T-cell (primary cell): ENCODE results near the gene ZNF185. TPM values are rescaled to one million over a fixed set of nuclear protein-coding genes. Genes with fewer than 3 reads are reported as not detected.

Source experiments
- ATAC-seq, 4 experiments: fragments of 200-7000 bp in 3 of 4; fragments of 150-1000 bp in 1 of 4; cut with Tn5 transposase; replicated peaks in 1 of 4; 1 replicate in 3 of 4; 2 replicates in 1 of 4; pipeline ENCODE4 v1.10.0; 2021; ENCODE audit warnings: moderate library complexity in 3 of 4, mild to moderate bottlenecking in 2 of 4, moderate number of reproducible peaks in 1 of 4
- CTCF ChIA-PET, 2 donors: fragments of 300-600 bp; sonication (Branson Sonifier 250); formaldehyde crosslinking; loops; one replicate each; lab custom pipeline; 2022; ENCODE audit warnings: antibody characterized with exemption in 2 of 2; lab: Charles Lee
- POLR2A ChIA-PET, 2 donors: fragments of 300-600 bp; sonication (Branson Sonifier 250); formaldehyde crosslinking; loops; one replicate each; lab custom pipeline; 2022; ENCODE audit warnings: antibody characterized with exemption in 2 of 2; lab: Charles Lee
- DNase-seq, 35 experiments: peaks; one replicate each; pipeline versions ENCODE4 v3.0.0 to v3.0.0-alpha.2; 2013 to 2023
- H3K27ac ChIP-seq: one replicate; pipeline ENCODE4 v1.5.1; 2013; ENCODE audit warnings: low read length
- H3K27me3 ChIP-seq, 2 experiments: replicated peaks in 1 of 2; 1 replicate in 1 of 2; 2 replicates in 1 of 2; pipeline versions ENCODE4 v1.6.1 to v1.7.0; 2013; ENCODE audit warnings: low read length in 1 of 2, mixed read lengths in 1 of 2; ENCODE audit not compliant: control insufficient read depth in 2 of 2, insufficient read depth in 2 of 2; ENCODE audit errors: extremely low read depth in 1 of 2
- H3K36me3 ChIP-seq, 2 donors: 1 replicate in 1 of 2; 2 replicates in 1 of 2; pipeline versions ENCODE4 v1.6.1 to v1.7.0; 2013; ENCODE audit warnings: low read length in 1 of 2; ENCODE audit not compliant: control insufficient read depth in 2 of 2, insufficient read depth in 1 of 2; ENCODE audit errors: extremely low read depth in 1 of 2
- H3K4me1 ChIP-seq, 2 experiments: 1 replicate in 1 of 2; 2 replicates in 1 of 2; pipeline versions ENCODE4 v1.6.1 to v1.7.0; 2013; ENCODE audit warnings: low read length in 2 of 2, mixed read lengths in 1 of 2; ENCODE audit not compliant: insufficient read depth in 2 of 2, control insufficient read depth in 1 of 2; ENCODE audit errors: extremely low read depth in 1 of 2
- H3K4me3 ChIP-seq, 2 donors: 1 replicate in 1 of 2; 2 replicates in 1 of 2; pipeline versions ENCODE4 v1.5.1 to v1.7.0; 2013; ENCODE audit warnings: mild to moderate bottlenecking in 2 of 2, low read length in 1 of 2, moderate library complexity in 1 of 2; ENCODE audit not compliant: control insufficient read depth in 1 of 2; ENCODE audit errors: extremely low read depth in 1 of 2
- H3K9me3 ChIP-seq: 2 replicates; pipeline ENCODE4 v1.7.0; 2013
- H3K27ac Mint-ChIP-seq, 2 donors: one replicate each; pipeline ENCODE4 v1.8.0; 2020 to 2021; ENCODE audit warnings: mild to moderate bottlenecking in 2 of 2, mixed read lengths in 2 of 2
- H3K27me3 Mint-ChIP-seq, 2 donors: one replicate each; pipeline ENCODE4 v1.8.0; 2021 to 2022; ENCODE audit warnings: mixed read lengths in 2 of 2
- H3K36me3 Mint-ChIP-seq: one replicate; pipeline ENCODE4 v1.8.0; 2021; ENCODE audit warnings: mixed read lengths
- H3K4me1 Mint-ChIP-seq, 3 donors: one replicate each; pipeline ENCODE4 v1.8.0; 2020 to 2022; ENCODE audit warnings: mixed read lengths in 3 of 3, mild to moderate bottlenecking in 1 of 3
- H3K4me3 Mint-ChIP-seq, 3 donors: one replicate each; pipeline ENCODE4 v1.8.0; 2020 to 2022; ENCODE audit warnings: mild to moderate bottlenecking in 3 of 3, mixed read lengths in 3 of 3, moderate library complexity in 3 of 3
- H3K9me3 Mint-ChIP-seq, 3 donors: one replicate each; pipeline ENCODE4 v1.8.0; 2020 to 2022; ENCODE audit warnings: mixed read lengths in 3 of 3
- WGBS: methylation state at CpG from one replicate; pipeline ENCODE4 v1.1.5; 2013; ENCODE audit warnings: missing lambda C conversion rate; ENCODE audit not compliant: insufficient coverage; 5-methylcytosine and 5-hydroxymethylcytosine counted together
- total RNA-seq, 35 experiments: library from RNA in 6 of 35; stranded (reverse) in 6 of 35; fragments of 120-200 nt in 1 of 35; gene quantifications; one replicate each; pipeline versions ENCODE4 v1.2.1 to v1.2.4 and lab custom pipeline; 2013 to 2026

Gene ZNF185
- total RNA-seq, 5 donors from 2014 or later (not counting 1 experiment from before 2014, with no cell fraction given): 1.9 to 3.3 (median 2.2) TPM

DNA sequence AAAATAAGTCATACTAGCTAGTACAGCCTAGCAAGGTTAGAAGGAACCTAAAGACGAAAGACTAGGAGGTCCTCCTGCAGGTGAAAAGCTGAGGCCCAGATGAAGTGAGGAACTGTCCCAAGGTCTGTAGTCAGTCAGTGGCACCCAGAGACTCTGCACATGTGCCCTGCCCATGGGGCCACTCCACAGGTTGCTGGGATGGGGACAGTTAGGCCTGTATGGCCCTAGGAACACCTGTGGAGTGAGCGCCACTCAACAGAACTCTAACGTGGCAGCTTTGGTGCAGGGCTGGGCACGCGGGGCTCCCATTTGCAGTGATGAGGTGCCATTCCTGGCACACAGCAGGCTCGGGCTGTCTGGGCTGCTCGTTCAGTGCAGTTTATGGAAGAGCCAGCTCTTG lies 14.8 kb downstream of the ZNF185 start:
- H3K9me3 ChIP-seq: no peaks in the 10 kb centered on the region
- H3K4me1 ChIP-seq: no peaks in the 10 kb centered on the region
- 100% methylated on average over 1 of the region's 7 CpGs for WGBS
- no peaks in the 10 kb centered on the region for H3K36me3 ChIP-seq
- ATAC-seq: no peak
- H3K27me3 ChIP-seq: no peaks in the 10 kb centered on the region
- Mint-ChIP-seq H3K27me3 (peaks cover 0 to 5% of the 10 kb centered on the region in 2 donors), H3K4me1 (no peaks in the 10 kb centered on the region), H3K27ac (no peak overlapping the region), H3K36me3 (no peaks in the 10 kb centered on the region), H3K9me3 (no peaks in the 10 kb centered on the region), H3K4me3 (no peak overlapping the region)
- DNase-seq: no peak
- CTCF ChIA-PET: no interaction called here
- H3K27ac ChIP-seq: no peak overlapping the region
- POLR2A ChIA-PET: no interaction called here
- no peak overlapping the region for H3K4me3 ChIP-seq

DNA sequence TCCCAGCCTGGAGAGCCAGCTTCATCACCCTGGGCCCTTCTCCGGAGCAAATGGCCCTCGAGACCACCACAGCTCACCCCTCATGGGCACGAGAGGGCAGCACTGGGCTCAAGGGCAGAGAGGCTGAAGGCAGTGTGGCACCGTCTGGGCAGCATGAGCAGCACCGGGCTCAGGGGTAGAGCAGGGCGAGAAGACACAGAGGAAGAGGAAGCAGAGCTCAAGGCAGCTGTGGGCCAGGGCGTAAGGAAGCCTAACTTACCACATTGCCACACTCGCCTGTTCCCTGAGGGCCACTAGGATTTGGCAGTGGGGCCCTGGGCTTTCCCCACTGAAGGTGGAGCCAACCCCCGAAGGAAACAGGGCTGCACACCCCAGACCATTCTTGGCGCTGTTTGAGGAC lies 15.5 kb downstream of the ZNF185 start:
- Mint-ChIP-seq H3K4me1 (no peaks in the 10 kb centered on the region), H3K9me3 (no peaks in the 10 kb centered on the region), H3K27me3 (peaks cover 0 to 5% of the 10 kb centered on the region in 2 donors), H3K27ac (no peak overlapping the region), H3K4me3 (no peak overlapping the region), H3K36me3 (no peaks in the 10 kb centered on the region)
- Histone ChIP-seq H3K9me3 (no peaks in the 10 kb centered on the region), H3K27me3 (no peaks in the 10 kb centered on the region), H3K4me1 (no peaks in the 10 kb centered on the region), H3K36me3 (no peaks in the 10 kb centered on the region), H3K27ac (no peak overlapping the region), H3K4me3 (no peak overlapping the region)
- no peak for DNase-seq
- ATAC-seq: no peak
- 11% methylated on average over 3 of the region's 10 CpGs for WGBS
- CTCF ChIA-PET: no interaction called here
- POLR2A ChIA-PET: no interaction called here

DNA sequence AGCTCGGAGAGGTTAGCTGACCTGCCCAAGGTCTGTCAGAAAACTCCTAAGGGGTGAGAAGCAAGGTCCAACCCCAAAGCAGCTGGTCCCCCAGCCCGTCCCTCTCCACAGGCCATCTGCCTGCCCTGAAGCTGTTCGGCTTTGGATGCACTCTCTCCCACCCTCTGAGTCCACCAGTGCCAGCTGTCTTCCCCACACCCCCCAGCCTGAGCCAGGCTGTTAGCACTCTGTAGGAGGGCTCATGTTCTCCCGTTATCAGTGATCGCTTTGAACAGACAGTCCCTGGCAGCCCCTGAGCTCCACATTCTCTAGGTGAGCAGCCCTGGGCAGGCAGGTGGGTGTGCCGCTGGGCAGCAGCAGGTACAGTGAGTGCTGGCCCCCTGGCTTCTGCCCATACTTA lies 16.0 kb downstream of the ZNF185 start:
- H3K9me3 ChIP-seq: no peaks in the 10 kb centered on the region
- Mint-ChIP-seq H3K27ac (no peak overlapping the region), H3K4me1 (no peaks in the 10 kb centered on the region), H3K9me3 (no peaks in the 10 kb centered on the region), H3K4me3 (no peak overlapping the region), H3K36me3 (no peaks in the 10 kb centered on the region), H3K27me3 (peaks cover 0 to 5% of the 10 kb centered on the region in 2 donors)
- no peak overlapping the region for H3K4me3 ChIP-seq
- H3K36me3 ChIP-seq: no peaks in the 10 kb centered on the region
- ATAC-seq (no peak), DNase-seq (no peak)
- 100% methylated on average over 2 of the region's 6 CpGs for WGBS
- H3K27me3 ChIP-seq: no peaks in the 10 kb centered on the region
- CTCF ChIA-PET: no interaction called here
- POLR2A ChIA-PET: no interaction called here
- no peak overlapping the region for H3K27ac ChIP-seq
- no peaks in the 10 kb centered on the region for H3K4me1 ChIP-seq

DNA sequence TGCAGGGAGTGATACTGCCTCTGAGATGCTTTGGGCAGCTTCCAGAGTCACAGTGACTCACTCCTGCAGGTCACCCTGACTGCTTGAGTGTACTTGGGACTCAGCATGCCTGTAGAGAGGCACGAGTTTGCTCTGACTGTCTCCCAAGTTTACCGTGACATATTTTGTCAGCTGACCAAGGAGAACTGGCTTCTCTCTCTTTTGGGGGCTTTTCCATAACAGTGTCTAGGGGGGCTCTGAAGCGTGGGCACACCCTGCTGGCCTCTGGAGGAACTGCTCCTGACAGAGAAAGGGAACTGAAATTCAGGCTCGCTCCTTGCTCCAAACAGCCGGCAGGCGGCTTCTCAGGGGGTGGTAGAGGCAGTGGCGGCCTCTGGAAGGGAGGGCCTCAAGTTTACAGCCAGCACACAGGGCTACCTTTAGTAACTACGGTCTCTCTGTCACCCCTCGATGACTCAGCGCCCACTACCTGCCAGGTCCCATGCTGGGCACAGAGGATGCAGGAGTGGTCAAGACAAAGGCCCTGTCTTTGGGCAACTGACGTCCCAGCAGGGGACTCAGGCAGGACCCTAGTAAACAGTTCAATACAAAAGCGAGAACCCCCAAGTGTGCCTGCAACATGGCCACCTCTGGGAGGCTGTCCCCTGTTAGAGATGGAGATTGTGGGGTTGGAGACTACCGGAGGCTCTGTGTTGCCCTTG lies 17.8 kb downstream of the ZNF185 start:
- no peaks in the 10 kb centered on the region for H3K27me3 ChIP-seq
- DNase-seq (peak in 5 of 35 experiments; percentile 1 to 14 (median 5)), ATAC-seq (peak in 1 of 4 experiments; percentile 46)
- WGBS: no CpG with 5 or more reads among the region's 13 CpGs
- no peaks in the 10 kb centered on the region for H3K36me3 Mint-ChIP-seq
- H3K4me3 Mint-ChIP-seq: no peak overlapping the region
- ChIA-PET CTCF (no interaction called here), POLR2A (no interaction called here)
- no peaks in the 10 kb centered on the region for H3K4me1 Mint-ChIP-seq
- no peaks in the 10 kb centered on the region for H3K9me3 Mint-ChIP-seq
- H3K9me3 ChIP-seq: no peaks in the 10 kb centered on the region
- no peaks in the 10 kb centered on the region for H3K4me1 ChIP-seq
- H3K4me3 ChIP-seq: no peak overlapping the region
- H3K36me3 ChIP-seq: no peaks in the 10 kb centered on the region
- no peak overlapping the region for H3K27ac Mint-ChIP-seq
- H3K27ac ChIP-seq: no peak overlapping the region
- H3K27me3 Mint-ChIP-seq: peaks cover 0 to 5% of the 10 kb centered on the region in 2 donors

DNA sequence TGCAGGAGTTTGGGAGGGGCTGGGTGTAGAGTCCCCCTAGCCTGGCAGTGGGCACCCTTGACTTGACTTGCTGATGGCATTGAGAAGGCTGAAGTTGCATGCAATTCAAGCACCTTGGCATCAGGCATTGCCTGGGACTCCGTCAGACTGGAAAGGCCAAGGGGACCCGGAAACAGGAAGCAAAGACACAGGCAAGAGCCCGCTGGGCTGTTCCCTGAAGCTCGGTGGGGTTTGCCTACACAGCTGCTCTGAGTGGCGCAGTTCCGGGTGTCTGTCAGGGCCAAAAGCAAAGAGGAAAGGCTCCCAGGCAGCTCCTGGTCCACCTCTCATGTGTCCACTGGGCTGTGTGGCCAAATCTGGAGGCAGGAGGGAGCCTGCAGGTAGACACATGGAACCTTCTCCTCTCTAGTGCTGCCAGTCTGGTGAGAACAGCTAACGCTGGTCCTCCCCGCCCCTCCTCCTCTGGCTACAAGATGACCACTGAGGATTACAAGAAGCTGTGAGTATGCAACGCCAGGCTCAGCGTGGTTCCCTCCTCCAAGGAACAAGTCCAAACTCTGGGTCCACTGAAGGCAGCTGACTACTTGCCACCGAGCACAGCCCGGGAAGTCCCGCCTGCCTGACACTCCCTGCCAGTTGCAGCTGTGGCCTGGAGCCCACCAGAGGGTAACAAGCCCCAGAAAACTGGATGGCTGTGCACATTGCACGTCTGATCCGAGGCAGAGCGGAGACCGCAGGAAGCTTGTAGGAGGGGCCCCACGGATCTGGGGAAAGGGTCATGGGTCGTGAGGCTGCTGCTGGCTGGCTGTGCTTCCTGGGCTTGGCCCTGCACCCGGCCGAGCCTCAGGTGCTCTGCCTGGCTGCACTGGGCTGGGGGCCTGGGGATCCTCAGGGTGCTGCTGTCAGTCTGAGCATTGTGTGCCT lies 20.1 kb downstream of the ZNF185 start:
- H3K4me1 Mint-ChIP-seq: peaks cover 0 to 4% (median 3%) of the 10 kb centered on the region in 3 donors
- Histone ChIP-seq H3K4me3 (no peak overlapping the region), H3K36me3 (no peaks in the 10 kb centered on the region), H3K9me3 (no peaks in the 10 kb centered on the region), H3K4me1 (peaks cover 0 to 7% of the 10 kb centered on the region in 2 experiments), H3K27me3 (no peaks in the 10 kb centered on the region), H3K27ac (no peak overlapping the region)
- ChIA-PET POLR2A (no interaction called here), CTCF (no interaction called here)
- DNase-seq: no peak
- peaks cover 0 to 5% of the 10 kb centered on the region in 2 donors for H3K27me3 Mint-ChIP-seq
- no peak overlapping the region for H3K4me3 Mint-ChIP-seq
- H3K36me3 Mint-ChIP-seq: no peaks in the 10 kb centered on the region
- H3K27ac Mint-ChIP-seq: no peak overlapping the region
- ATAC-seq: no peak
- 70% methylated on average over 8 of the region's 21 CpGs for WGBS
- H3K9me3 Mint-ChIP-seq: no peaks in the 10 kb centered on the region

DNA sequence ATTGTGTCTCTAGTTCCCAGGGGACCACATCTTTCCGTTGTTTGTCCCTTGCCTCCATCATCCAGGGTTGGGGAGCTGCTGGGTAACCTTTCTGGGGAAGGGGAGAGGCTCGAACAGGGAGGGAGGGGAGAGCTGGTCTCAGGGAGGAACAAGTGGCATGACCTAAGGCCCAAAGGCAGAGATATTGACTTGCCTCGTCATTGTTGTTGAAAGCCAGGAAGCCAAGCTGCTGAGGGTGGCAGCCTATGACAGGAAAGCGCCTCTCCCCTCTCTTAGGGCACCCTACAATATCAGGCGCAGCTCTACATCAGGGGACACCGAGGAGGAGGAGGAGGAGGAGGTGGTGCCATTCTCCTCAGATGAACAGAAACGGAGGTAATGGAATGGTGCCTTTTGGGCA lies 20.8 kb downstream of the ZNF185 start:
- no peak for DNase-seq
- CTCF ChIA-PET: no interaction called here
- H3K27ac Mint-ChIP-seq: no peak overlapping the region

More for the DNA sequence above, 20.8 kb downstream of the ZNF185 start:
- POLR2A ChIA-PET: no interaction called here
- peaks cover 4 to 11% (median 8%) of the 10 kb centered on the region in 3 donors for H3K4me1 Mint-ChIP-seq
- Histone ChIP-seq H3K27me3 (no peaks in the 10 kb centered on the region), H3K4me1 (peaks cover 0 to 8% of the 10 kb centered on the region in 2 experiments), H3K27ac (no peak overlapping the region), H3K4me3 (no peak overlapping the region), H3K9me3 (no peaks in the 10 kb centered on the region), H3K36me3 (no peaks in the 10 kb centered on the region)
- WGBS: 29% methylated on average over 1 of the region's 7 CpGs
- no peak for ATAC-seq
- H3K4me3 Mint-ChIP-seq: no peak overlapping the region
- H3K9me3 Mint-ChIP-seq: no peaks in the 10 kb centered on the region
- H3K36me3 Mint-ChIP-seq: no peaks in the 10 kb centered on the region
- H3K27me3 Mint-ChIP-seq: peaks cover 0 to 5% of the 10 kb centered on the region in 2 donors
